ENCODE data around the gene C2CD4D. TPM values are rescaled to one million over a fixed set of nuclear protein-coding genes. Genes with fewer than 3 reads are reported as not detected.

The C2CD4D gene
- total and polyA plus RNA-seq, 12 donors = 0.06 to 0.55 (median 0.22) TPM; not detected in 6

GRCh38 chr1:151843398-151843797, 3.8 kb upstream of the C2CD4D start:
- Histone ChIP-seq H3K27ac (no peak overlapping the region), H3K36me3 (replicated peaks in 1 of 2) (no peaks in the 10 kb centered on the region), H3K4me1 (replicated peaks in 1 of 2) (peaks cover 6 to 18% of the 10 kb centered on the region in 2 donors), H3K4me3 (no peak overlapping the region), H3K27me3 (peaks cover 7% of the 10 kb centered on the region), H3K9me3 (replicated peaks in 1 of 3) (no peaks in the 10 kb centered on the region)
- WGBS, 4 donors = 66 to 81% (median 71%) methylated on average over 2 of the region's 2 CpGs
- DNase-seq = no peak
- TF ChIP-seq CTCF (IDR thresholded peaks at IDR 0.05) = no peak
- TF ChIP-seq POLR2A (IDR thresholded peaks at IDR 0.05) = no peak
- intact Hi-C loops (cut with DNase I) = no loop called here

GRCh38 chr1:151841141-151841540, 1.5 kb upstream of the C2CD4D start:
- Histone ChIP-seq H3K9me3 (replicated peaks in 1 of 3) (no peaks in the 10 kb centered on the region), H3K27me3 (peaks cover 9% of the 10 kb centered on the region), H3K36me3 (replicated peaks in 1 of 2) (no peaks in the 10 kb centered on the region), H3K27ac (no peak overlapping the region), H3K4me3 (no peak overlapping the region), H3K4me1 (replicated peaks in 1 of 2) (peaks cover 8 to 19% of the 10 kb centered on the region in 2 donors)
- no peak for TF ChIP-seq CTCF (IDR thresholded peaks at IDR 0.05)
- no peak for TF ChIP-seq POLR2A (IDR thresholded peaks at IDR 0.05)
- DNase-seq = no peak
- 84 to 93% (median 88%) methylated on average over 2 of the region's 2 CpGs for WGBS, 4 donors
- intact Hi-C loops (cut with DNase I) = no loop called here

- no peak for DNase-seq
- no peak overlapping the region for H3K4me3 ChIP-seq
- H3K4me1 ChIP-seq (replicated peaks in 1 of 2) = peaks cover 8 to 19% of the 10 kb centered on the region in 2 donors
- H3K36me3 ChIP-seq (replicated peaks in 1 of 2) = no peaks in the 10 kb centered on the region
- H3K27me3 ChIP-seq = peaks cover 9% of the 10 kb centered on the region
- no peaks in the 10 kb centered on the region for H3K9me3 ChIP-seq (replicated peaks in 1 of 3)
- H3K27ac ChIP-seq = peak overlapping the region in 1 of 5 donors; percentile 57
- no peak for TF ChIP-seq POLR2A (IDR thresholded peaks at IDR 0.05)
- TF ChIP-seq CTCF (IDR thresholded peaks at IDR 0.05) = no peak
- intact Hi-C loops (cut with DNase I) = no loop called here
Observed at GRCh38 chr1:151840421-151840820, 801 bp upstream of the C2CD4D start.

- DNase-seq = no peak
- intact Hi-C loops (cut with DNase I) = no loop called here
- H3K27ac ChIP-seq = peak overlapping the region in 1 of 5 donors; percentile 57
- H3K4me1 ChIP-seq (replicated peaks in 1 of 2) = peaks cover 8 to 19% of the 10 kb centered on the region in 2 donors
- 23 to 42% (median 35%) methylated on average over 11 to 16 of the region's 16 CpGs for WGBS, 4 donors
- no peak for TF ChIP-seq CTCF (IDR thresholded peaks at IDR 0.05)
- TF ChIP-seq POLR2A (IDR thresholded peaks at IDR 0.05) = no peak
- peak overlapping the region in 1 of 4 donors; percentile 60 for H3K4me3 ChIP-seq
- H3K9me3 ChIP-seq (replicated peaks in 1 of 3) = no peaks in the 10 kb centered on the region
- H3K36me3 ChIP-seq (replicated peaks in 1 of 2) = no peaks in the 10 kb centered on the region
- peaks cover 9% of the 10 kb centered on the region for H3K27me3 ChIP-seq
Observed at GRCh38 chr1:151839082-151839412, 573 bp downstream of the C2CD4D start.
